HepG2 (cell line): ENCODE measurements around the gene WASHC4. TPM values are rescaled to one million over a fixed set of nuclear protein-coding genes. Genes with fewer than 3 reads are reported as not detected.

ENCODE experiments used
- ASH2L ChIP-seq: fragments of 300-600, 200-600 bp; sonication (generic); IDR thresholded peaks from 2 replicates; pipeline ENCODE4 v1.7.0; 2017; ENCODE audit warnings: low read depth, mild to moderate bottlenecking, moderate library complexity, mixed read lengths, low read length; ENCODE audit not compliant: insufficient read length
- EHMT2 ChIP-seq: fragments of 200-600 bp; sonication (generic); IDR thresholded peaks from 2 replicates; pipeline ENCODE4 v1.7.0; 2017; ENCODE audit warnings: antibody characterized with exemption, low read depth, low read length, borderline replicate concordance
- HNRNPK ChIP-seq: fragments of 200-400 bp; formaldehyde crosslinking; IDR thresholded peaks from 2 replicates; pipeline ENCODE4 v1.6.1; 2018; ENCODE audit warnings: low read length, low read depth, moderate library complexity, mild to moderate bottlenecking; ENCODE audit not compliant: poor library complexity, severe bottlenecking
- KDM2A ChIP-seq: sonication (generic); formaldehyde crosslinking; IDR thresholded peaks from 2 replicates; pipeline ENCODE4 v1.4.0; 2020; ENCODE audit warnings: low read depth, missing genetic modification reagents, borderline replicate concordance
- MAX ChIP-seq: IDR thresholded peaks from 2 replicates; pipeline ENCODE4 v1.6.1; 2012; ENCODE audit warnings: inconsistent platforms
- RNF2 ChIP-seq: fragments of 450-650 bp; conservative IDR thresholded peaks from 2 replicates; pipeline ENCODE4 v1.6.1; 2016; ENCODE audit warnings: low read depth
- SP4 ChIP-seq: sonication (generic); formaldehyde crosslinking; IDR thresholded peaks from 2 replicates; pipeline ENCODE4 v1.8.1; 2023; ENCODE audit warnings: mild to moderate bottlenecking, missing genetic modification reagents
- TFDP2 ChIP-seq: sonication (generic); formaldehyde crosslinking; IDR thresholded peaks from 2 replicates; pipeline ENCODE4 v1.4.0; 2020; ENCODE audit warnings: missing genetic modification reagents
- U2AF1 ChIP-seq: fragments of 200-400 bp; formaldehyde crosslinking; optimal IDR thresholded peaks from 2 replicates; pipeline ENCODE3; 2017; ENCODE audit warnings: mild to moderate bottlenecking, low read depth, low read length
- ZFP1 ChIP-seq: IDR thresholded peaks from 2 replicates; pipeline ENCODE4 v1.6.1; 2016
- ZNF10 ChIP-seq: sonication (generic); formaldehyde crosslinking; IDR thresholded peaks from 2 replicates; pipeline ENCODE4 v1.4.0; 2020; ENCODE audit warnings: mild to moderate bottlenecking, low read depth, missing genetic modification reagents, borderline replicate concordance
- ZNF232 ChIP-seq: sonication (generic); formaldehyde crosslinking; IDR thresholded peaks from 2 replicates; pipeline ENCODE4 v1.4.0; 2020; ENCODE audit warnings: missing genetic modification reagents, borderline replicate concordance
- ZNF281 ChIP-seq: sonication (generic); formaldehyde crosslinking; IDR thresholded peaks from 2 replicates; pipeline ENCODE4 v1.4.0; 2020; ENCODE audit warnings: missing genetic modification reagents, borderline replicate concordance
- ZNF687 ChIP-seq: sonication (generic); formaldehyde crosslinking; IDR thresholded peaks from 2 replicates; pipeline ENCODE4 v1.5.1; 2020; ENCODE audit warnings: mild to moderate bottlenecking, missing genetic modification reagents, moderate library complexity
- ZNF747 ChIP-seq: sonication (generic); formaldehyde crosslinking; IDR thresholded peaks from 2 replicates; pipeline ENCODE4 v1.8.1; 2023; ENCODE audit warnings: missing genetic modification reagents, mild to moderate bottlenecking, borderline replicate concordance
- polyA plus RNA-seq, 8 experiments: library from polyadenylated mRNA; depleted of rRNA in 3 of 8; stranded (reverse) in 7 of 8; unstranded in 1 of 8; fragments of >200 nt; fragmentation: Illumina TruSeq in 4 of 8; extraction: Trizol in 4 of 8; gene quantifications; 2 replicates each; pipeline versions ENCODE4 v1.2.1 to v1.2.3, GENCODE V29; 2011 to 2016; ENCODE audit warnings: low read depth in 4 of 8, missing spikeins in 1 of 8, mixed read lengths in 1 of 8; ENCODE audit not compliant: insufficient read depth in 1 of 8
- total RNA-seq, 5 experiments: library from RNA; depleted of rRNA; stranded (reverse); fragments of >200 nt; fragmentation: Illumina TruSeq; extraction: Trizol; gene quantifications; 2 replicates each; pipeline ENCODE4 v1.2.3, GENCODE V29; 2016; ENCODE audit warnings: low read depth in 1 of 5

Gene WASHC4
- total and polyA plus RNA-seq, 2 of the 13 experiments (the other 11 are each of a cell fraction or from before 2014, with no cell fraction given), result 21.0 to 36.3 TPM

GRCh38 chr12:105107494-105108371 is at the start of gene WASHC4 (continued):
- peak; percentile 84 for TF ChIP-seq KDM2A
- peak; percentile 90 for TF ChIP-seq SP4 (CRISPR knock-in tag)
- TF ChIP-seq ZNF747, result peak; percentile 88; the same call in 1 of the 2 replicates
- TF ChIP-seq RNF2, result peak; percentile 90; the same call in 1 of the 2 replicates
- peak; percentile 88 for TF ChIP-seq ASH2L
- no peak; the same call in 1 of the 2 replicates for TF ChIP-seq ZFP1 (CRISPR knock-in tag)
- peak; percentile 32 for TF ChIP-seq U2AF1
- TF ChIP-seq MAX, result peak; percentile 98
- peak; percentile 79; the same call in 1 of the 2 replicates for TF ChIP-seq ZNF232 (CRISPR knock-in tag)
- TF ChIP-seq ZNF281 (CRISPR knock-in tag), result 0 out of 2 replicates have a peak, but pooled peaks have one; percentile 12
- peak; percentile 84 for TF ChIP-seq HNRNPK
- TF ChIP-seq EHMT2, result no peak
- peak; percentile 85 for TF ChIP-seq TFDP2 (CRISPR knock-in tag)
- TF ChIP-seq ZNF687 (CRISPR knock-in tag), result peak; percentile 98
- TF ChIP-seq ZNF10, result no peak
